ENCODE measurements around the gene NTM.

DNA sequence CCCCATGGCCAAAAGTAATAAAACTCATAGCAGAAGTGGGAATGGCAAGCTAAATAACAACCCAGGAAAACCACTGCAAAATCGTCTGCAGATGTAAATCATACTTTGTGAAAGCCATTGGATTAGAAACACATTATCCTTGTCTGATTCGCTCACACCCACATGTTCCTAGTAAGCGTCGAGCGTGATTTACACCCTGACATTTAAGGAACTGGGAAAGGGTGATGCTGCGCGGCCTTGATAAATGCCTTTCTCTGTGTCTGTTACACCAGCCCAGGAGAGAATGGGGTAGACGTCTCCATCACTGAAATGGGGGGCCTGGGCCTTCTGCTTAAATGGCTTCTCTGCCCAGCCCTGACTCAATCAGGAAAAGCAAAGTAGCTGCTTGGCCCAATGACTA lies 162.7 kb downstream of the NTM start:
- TF ChIP-seq POLR2A (IDR thresholded peaks at IDR 0.05; ENCODE audit: control extremely low read depth in 1 of 2, low read depth in 2 of 2, low read length in 2 of 2), result no peak
- TF ChIP-seq BCL11A (IDR thresholded peaks at IDR 0.05; ENCODE audit: low read depth in 2 of 2, low read length in 2 of 2), result no peak
- no peak for TF ChIP-seq JUN (IDR thresholded peaks at IDR 0.05; ENCODE audit: low read depth, low read length)
